Caco-2 (cell line): ENCODE data around the gene SP6. TPM values are rescaled to one million over a fixed set of nuclear protein-coding genes. Genes with fewer than 3 reads are reported as not detected.

ENCODE experiments used
- BruUV-seq: library from RNA; stranded (reverse); fragments of 400-500 nt; replicated peaks from 2 replicates; lab custom pipeline; 2021; lab: Mats Ljungman, UMichigan
- CTCF ChIA-PET: fragments of 300-600 bp; sonication (Branson Sonifier 250); formaldehyde crosslinking; loops from one replicate; lab custom pipeline; 2022; ENCODE audit warnings: antibody characterized with exemption; lab: Charles Lee
- POLR2A ChIA-PET: fragments of 300-600 bp; sonication (Branson Sonifier 250); formaldehyde crosslinking; loops from one replicate; lab custom pipeline; 2022; ENCODE audit warnings: antibody characterized with exemption; lab: Charles Lee
- DNase-seq, 2 experiments: peaks; one replicate each; pipeline versions ENCODE4 v3.0.0 to v3.0.0-alpha.2; 2020 to 2022
- H3K27me3 ChIP-seq: replicated peaks from 2 replicates; pipeline ENCODE4 v1.6.0; 2011; ENCODE audit warnings: low read length; ENCODE audit not compliant: control insufficient read depth, insufficient read depth
- H3K36me3 ChIP-seq: 2 replicates; pipeline ENCODE4 v1.5.1; 2011; ENCODE audit warnings: low read length; ENCODE audit not compliant: control insufficient read depth, insufficient read depth
- H3K4me1 ChIP-seq: fragments of 250-450 bp; sonication (Bioruptor Pico); 2 replicates; pipeline ENCODE4 v1.5.1; 2020; ENCODE audit warnings: mild to moderate bottlenecking
- H3K4me3 ChIP-seq: 2 replicates; pipeline ENCODE4 v1.5.1; 2011; ENCODE audit warnings: low read depth, mild to moderate bottlenecking, control low read depth, low read length
- H3K9me3 ChIP-seq: fragments of 250-450 bp; sonication (Bioruptor Pico); 2 replicates; pipeline ENCODE4 v1.5.1; 2020; ENCODE audit warnings: mild to moderate bottlenecking, moderate library complexity
- H3K27ac Mint-ChIP-seq: one replicate; pipeline ENCODE4 v1.8.0; 2022; ENCODE audit warnings: mixed read lengths; ENCODE audit not compliant: unreplicated experiment
- H3K27me3 Mint-ChIP-seq: one replicate; pipeline ENCODE4 v1.8.0; 2022; ENCODE audit warnings: mixed read lengths; ENCODE audit not compliant: insufficient read depth, unreplicated experiment
- H3K36me3 Mint-ChIP-seq: one replicate; pipeline ENCODE4 v1.8.0; 2022; ENCODE audit warnings: mild to moderate bottlenecking, mixed read lengths; ENCODE audit not compliant: insufficient read depth, unreplicated experiment
- H3K4me1 Mint-ChIP-seq: one replicate; pipeline ENCODE4 v1.8.0; 2022; ENCODE audit warnings: low read depth, mixed read lengths; ENCODE audit not compliant: unreplicated experiment
- H3K4me3 Mint-ChIP-seq: one replicate; pipeline ENCODE4 v1.8.0; 2022; ENCODE audit warnings: mild to moderate bottlenecking, moderate library complexity, mixed read lengths; ENCODE audit not compliant: unreplicated experiment
- H3K9me3 Mint-ChIP-seq: one replicate; pipeline ENCODE4 v1.8.0; 2022; ENCODE audit warnings: mixed read lengths; ENCODE audit not compliant: unreplicated experiment
- CTCF ChIP-seq, 2 experiments: fragments of 200-600 bp in 1 of 2; IDR thresholded peaks; 1 replicate in 1 of 2; 2 replicates in 1 of 2; pipeline versions ENCODE4 v1.5.1 to v1.8.0; 2011 to 2022; ENCODE audit warnings: antibody characterized with exemption in 1 of 2, control low read depth in 1 of 2, inconsistent platforms in 1 of 2, low read depth in 1 of 2, low read length in 1 of 2, mild to moderate bottlenecking in 1 of 2, moderate library complexity in 1 of 2; ENCODE audit not compliant: insufficient read depth in 1 of 2, severe bottlenecking in 1 of 2, unreplicated experiment in 1 of 2
- intact Hi-C: fragments of 100-400 bp; cut with micrococcal nuclease; formaldehyde crosslinking; loops from one replicate; pipeline ENCODE4 v1.10.0; 2022; ENCODE audit not compliant: unreplicated experiment
- total RNA-seq: library from RNA; stranded (reverse); gene quantifications from 2 replicates; pipeline ENCODE4 v1.2.3, GENCODE V29; 2022

SP6 gene
- total RNA-seq, 1 experiment from 2014 or later: 25.0 TPM

GRCh38 chr17:47889734-47890529 lies 39.0 kb upstream of the SP6 start:
- peak; percentile 100 for TF ChIP-seq CTCF (IDR thresholded peaks at IDR 0.05; ENCODE audit: insufficient read depth in 1 of 2, low read depth in 1 of 2, low read length in 1 of 2, severe bottlenecking in 1 of 2, unreplicated experiment in 1 of 2)
- peaks cover 23% of the 10 kb centered on the region for H3K4me1 ChIP-seq

GRCh38 chr17:47888293-47888692 lies 37.3 kb upstream of the SP6 start:
- CTCF ChIA-PET: interaction anchor here (2.6 to 15.7 kb wide), 2 partner anchors 43 to 57 kb away, joined by 18 to 904 read pairs; partner anchors contain the start of genes LRRC46, MRPL10, SCRN2 and SP6
- BruUV-seq: no TSS peak
- H3K27me3 ChIP-seq: no peaks in the 10 kb centered on the region
- intact Hi-C loops: no loop called here
- H3K36me3 ChIP-seq: no peaks in the 10 kb centered on the region
- Mint-ChIP-seq H3K9me3 (no peaks in the 10 kb centered on the region), H3K4me3 (no peak overlapping the region), H3K4me1 (peaks cover 33% of the 10 kb centered on the region), H3K36me3 (peaks cover 7% of the 10 kb centered on the region), H3K27ac (no peak overlapping the region), H3K27me3 (no peaks in the 10 kb centered on the region)
- POLR2A ChIA-PET: no interaction called here
- no peak for TF ChIP-seq CTCF (IDR thresholded peaks at IDR 0.05; ENCODE audit: insufficient read depth in 1 of 2, low read depth in 1 of 2, low read length in 1 of 2, severe bottlenecking in 1 of 2, unreplicated experiment in 1 of 2)
- no peaks in the 10 kb centered on the region for H3K9me3 ChIP-seq
- H3K4me1 ChIP-seq: peaks cover 34% of the 10 kb centered on the region
- no peak for DNase-seq
- no peak overlapping the region for H3K4me3 ChIP-seq

More at GRCh38 chr17:47889734-47890529, 39.0 kb upstream of the SP6 start:
- Mint-ChIP-seq H3K27ac (no peak overlapping the region), H3K9me3 (no peaks in the 10 kb centered on the region), H3K4me3 (no peak overlapping the region), H3K36me3 (no peaks in the 10 kb centered on the region), H3K4me1 (peaks cover 31% of the 10 kb centered on the region), H3K27me3 (no peaks in the 10 kb centered on the region)
- H3K27me3 ChIP-seq: no peaks in the 10 kb centered on the region
- ChIA-PET CTCF (interaction anchor here (0.6 to 15.7 kb wide), 23 partner anchors 9 to 242 kb away, joined by 3 to 904 read pairs (median 5); partner anchors contain the start of genes CDK5RAP3, KPNB1, LRRC46 and MRPL10), POLR2A (interaction anchor here (0.9 to 2.1 kb wide), 7 partner anchors 39 to 81 kb away, joined by 3 to 12 read pairs (median 5); partner anchors contain the start of genes LRRC46, MRPL10, PNPO and SCRN2)
- peak; percentile 97 to 99 for DNase-seq
- no peaks in the 10 kb centered on the region for H3K9me3 ChIP-seq
- H3K36me3 ChIP-seq: no peaks in the 10 kb centered on the region
- no peak overlapping the region for H3K4me3 ChIP-seq
- no TSS peak for BruUV-seq
- intact Hi-C loops: loop anchor here (1.0 kb wide), 2 partner anchors 49 to 114 kb away; partner anchors contain the start of gene SCRN2
